Brain microvascular endothelial cell (primary cell): ENCODE measurements around the gene PGBD1.
A peak's percentile ranks its signal among the peaks of the same experiment; 100 is the strongest.

Source experiments
- DNase-seq: peaks from one replicate; pipeline ENCODE4 v3.0.0-alpha.2; 2020
- H3K27ac ChIP-seq: fragments of 250-450 bp; sonication (Bioruptor Pico); 2 replicates; pipeline ENCODE4 v1.5.1; 2020; ENCODE audit warnings: mild to moderate bottlenecking, moderate library complexity
- H3K27me3 ChIP-seq: fragments of 250-450 bp; sonication (Bioruptor Pico); replicated peaks from 2 replicates; pipeline ENCODE4 v1.5.1; 2020; ENCODE audit warnings: mild to moderate bottlenecking
- H3K36me3 ChIP-seq: fragments of 250-450 bp; sonication (Bioruptor Pico); replicated peaks from 2 replicates; pipeline ENCODE4 v1.5.1; 2020; ENCODE audit warnings: mild to moderate bottlenecking
- H3K4me3 ChIP-seq: 2 replicates; pipeline ENCODE4 v1.5.1; 2011; ENCODE audit warnings: low read depth, mild to moderate bottlenecking, control low read depth, low read length, moderate library complexity
- CTCF ChIP-seq: IDR thresholded peaks from 2 replicates; pipeline ENCODE4 v1.5.1; 2011; ENCODE audit warnings: low read depth, mild to moderate bottlenecking, moderate library complexity, low read length, control low read depth, inconsistent platforms; ENCODE audit errors: missing control alignments
- in situ Hi-C: cut with HindIII; loops from 2 replicates; pipeline ENCODE4 v1.10.0; 2017; ENCODE audit warnings: low sequenced_read_pairs, low pct_ligation_motif_present

The PGBD1 gene

GRCh38 chr6:28349892-28350737 lies 68.7 kb downstream of the PGBD1 start, which contains the start of gene ZKSCAN3:
ZKSCAN3 (plus strand) TSS chr6:28349947; CDS start chr6:28359587, 9,640 bp downstream.
- peak within 1 kb of the TSS; percentile 43 for H3K27ac ChIP-seq
- TF ChIP-seq CTCF: no peak
- DNase-seq: peak; percentile 77
- no peaks in the 10 kb centered on the region for H3K36me3 ChIP-seq
- in situ Hi-C loops: no loop called here
- peaks cover 7% of the 10 kb centered on the region for H3K27me3 ChIP-seq
- peak within 1 kb of the TSS; percentile 83 for H3K4me3 ChIP-seq

GRCh38 chr6:28351087-28351486 lies 69.7 kb downstream of the PGBD1 start:
- H3K27ac ChIP-seq: no peak overlapping the region
- TF ChIP-seq CTCF: no peak

GRCh38 chr6:28351493-28351925 lies 70.1 kb downstream of the PGBD1 start:
- in situ Hi-C loops: no loop called here
- Histone ChIP-seq H3K36me3 (no peaks in the 10 kb centered on the region), H3K27me3 (peaks cover 7% of the 10 kb centered on the region), H3K27ac (no peak overlapping the region), H3K4me3 (no peak overlapping the region)
- no peak for TF ChIP-seq CTCF
- DNase-seq: no peak

More at GRCh38 chr6:28351087-28351486, 69.7 kb downstream of the PGBD1 start:
- no peak overlapping the region for H3K4me3 ChIP-seq
- H3K27me3 ChIP-seq: peaks cover 7% of the 10 kb centered on the region
- in situ Hi-C loops: no loop called here
- DNase-seq: no peak
- no peaks in the 10 kb centered on the region for H3K36me3 ChIP-seq
